Left ventricle myocardium inferior (tissue), 1 donor: Measurements from ENCODE around the gene SEC23IP. TPM values are rescaled to one million over a fixed set of nuclear protein-coding genes. Genes with fewer than 3 reads are reported as not detected.

Experiments used
- DNase-seq: peaks from one replicate; pipeline ENCODE4 v3.0.0-alpha.2; 2020
- H3K27ac ChIP-seq: fragments of 200-600 bp; replicated peaks from 2 replicates; pipeline ENCODE4 v1.8.0; 2021
- H3K27me3 ChIP-seq: fragments of 200-600 bp; 2 replicates; pipeline ENCODE4 v1.8.0; 2021; ENCODE audit warnings: low read depth
- H3K36me3 ChIP-seq: fragments of 200-600 bp; 2 replicates; pipeline ENCODE4 v1.8.0; 2021
- H3K4me1 ChIP-seq: fragments of 200-600 bp; 2 replicates; pipeline ENCODE4 v1.8.0; 2021
- H3K4me3 ChIP-seq: fragments of 200-600 bp; 2 replicates; pipeline ENCODE4 v1.8.0; 2021; ENCODE audit warnings: mild to moderate bottlenecking, moderate library complexity
- H3K9me3 ChIP-seq: fragments of 200-600 bp; replicated peaks from 2 replicates; pipeline ENCODE4 v1.8.0; 2021
- CTCF ChIP-seq: fragments of 200-600 bp; IDR thresholded peaks from 2 replicates; pipeline ENCODE4 v1.8.0; 2021; ENCODE audit warnings: antibody characterized with exemption, mild to moderate bottlenecking, borderline replicate concordance
- intact Hi-C: fragments of 100-400 bp; cut with micrococcal nuclease; formaldehyde crosslinking; loops from one replicate; pipeline ENCODE4 v1.11.0; 2022
- long read RNA-seq: library from polyadenylated mRNA; unstranded; transcript quantifications from one replicate; pipeline ENCODE4 v2.0.0, GENCODE V29; 2021
- total RNA-seq: library from RNA; stranded (reverse); fragmentation: NEBNext Ultra II Directional; extraction: Animal tissue kit (Norgen Biotek cat#: 25700); gene quantifications from one replicate; pipeline ENCODE4 v1.2.1, GENCODE V29; 2021
- donor health status: DM: no; HTN: yes; CAD: no; lungs with severe emphysema.

Gene SEC23IP
- 27.9 TPM for total RNA-seq
- long read RNA-seq, full-length matches to known transcripts: 17 of 34 reads
- long read RNA-seq, partial matches to known transcripts: 9 of 34 reads
- long read RNA-seq, other reads (novel, unspliced or antisense): 8 of 34 reads

GRCh38 chr10:119892188-119893065 is at the start of gene SEC23IP:
SEC23IP (plus strand) TSS chr10:119892730; CDS start chr10:119892783, 53 bp downstream.
- peak; percentile 23 for TF ChIP-seq CTCF
- Histone ChIP-seq H3K27me3 (no peaks in the 10 kb centered on the region), H3K9me3 (no peaks in the 10 kb centered on the region), H3K4me3 (peak within 1 kb of the TSS; percentile 88), H3K36me3 (no peaks in the 10 kb centered on the region), H3K27ac (peak within 1 kb of the TSS; percentile 90), H3K4me1 (peaks cover 53% of the 10 kb centered on the region)
- intact Hi-C loops: no loop called here
- DNase-seq: peak; percentile 96

GRCh38 chr10:119845656-119846055 is 46.9 kb upstream of the SEC23IP start:
- intact Hi-C loops: no loop called here
- DNase-seq: no peak
- no peak overlapping the region for H3K4me3 ChIP-seq
- H3K4me1 ChIP-seq: no peaks in the 10 kb centered on the region
- no peaks in the 10 kb centered on the region for H3K9me3 ChIP-seq
- peaks cover 97% of the 10 kb centered on the region for H3K36me3 ChIP-seq
- no peaks in the 10 kb centered on the region for H3K27me3 ChIP-seq
- H3K27ac ChIP-seq: no peak overlapping the region
- no peak for TF ChIP-seq CTCF

GRCh38 chr10:119849031-119849789 is 43.3 kb upstream of the SEC23IP start:
- Histone ChIP-seq H3K4me3 (no peak overlapping the region), H3K27me3 (no peaks in the 10 kb centered on the region), H3K36me3 (peaks cover 95% of the 10 kb centered on the region), H3K4me1 (peaks cover 7% of the 10 kb centered on the region), H3K9me3 (no peaks in the 10 kb centered on the region), H3K27ac (no peak overlapping the region)
- no peak for DNase-seq
- intact Hi-C loops: no loop called here
- TF ChIP-seq CTCF: no peak

GRCh38 chr10:119849944-119850343 is 42.6 kb upstream of the SEC23IP start:
- Histone ChIP-seq H3K36me3 (peaks cover 92% of the 10 kb centered on the region), H3K4me1 (peaks cover 7% of the 10 kb centered on the region), H3K27ac (no peak overlapping the region), H3K9me3 (no peaks in the 10 kb centered on the region), H3K27me3 (no peaks in the 10 kb centered on the region), H3K4me3 (no peak overlapping the region)
- intact Hi-C loops: loop anchor here (10.0 kb wide), 1 partner anchor 165 kb away; no protein-coding TSS in a partner anchor
- no peak for TF ChIP-seq CTCF
- no peak for DNase-seq

GRCh38 chr10:119852277-119852676 is 40.3 kb upstream of the SEC23IP start:
- H3K4me1 ChIP-seq: peaks cover 7% of the 10 kb centered on the region
- no peak overlapping the region for H3K4me3 ChIP-seq
- H3K9me3 ChIP-seq: no peaks in the 10 kb centered on the region
- intact Hi-C loops: loop anchor here (10.0 kb wide), 1 partner anchor 167 kb away; no protein-coding TSS in a partner anchor
- H3K27me3 ChIP-seq: no peaks in the 10 kb centered on the region
- no peak for TF ChIP-seq CTCF
- DNase-seq: no peak
- H3K27ac ChIP-seq: no peak overlapping the region
- peaks cover 92% of the 10 kb centered on the region for H3K36me3 ChIP-seq
